ENCODE data around the gene ADGRF1. TPM values are rescaled to one million over a fixed set of nuclear protein-coding genes. Genes with fewer than 3 reads are reported as not detected.
"Not testable (repeated sequence)": the region's sequence is repeated elsewhere in the genome, so short reads cannot be mapped to it uniquely, and the experiment has no call there.

ADGRF1 gene
- total RNA-seq, 2 experiments from 2014 or later = not detected

- no peaks in the 10 kb centered on the region for H3K9me3 Mint-ChIP-seq
- H3K27ac Mint-ChIP-seq = no peak overlapping the region
- POLR2A ChIA-PET = no interaction called here
- H3K36me3 Mint-ChIP-seq = no peaks in the 10 kb centered on the region
- no peak for DNase-seq
- H3K4me3 Mint-ChIP-seq = no peak overlapping the region
- peaks cover 6% of the 10 kb centered on the region for H3K27me3 Mint-ChIP-seq
- ATAC-seq (ENCODE audit: low read depth) = no peak
- no peaks in the 10 kb centered on the region for H3K4me1 Mint-ChIP-seq
Measured at GRCh38 chr6:46997646-46998045, 44.5 kb downstream of the ADGRF1 start.

GRCh38 chr6:46996860-46997641 is 45.1 kb downstream of the ADGRF1 start:
- Mint-ChIP-seq H3K4me1 (no peaks in the 10 kb centered on the region), H3K4me3 (no peak overlapping the region), H3K36me3 (no peaks in the 10 kb centered on the region), H3K9me3 (no peaks in the 10 kb centered on the region), H3K27ac (no peak overlapping the region), H3K27me3 (peaks cover 6% of the 10 kb centered on the region)
- no peak for ATAC-seq (ENCODE audit: low read depth)
- POLR2A ChIA-PET = no interaction called here
- no peak for DNase-seq

- ATAC-seq (ENCODE audit: low read depth) = no peak
- Mint-ChIP-seq H3K27ac (no peak overlapping the region), H3K36me3 (no peaks in the 10 kb centered on the region), H3K27me3 (peaks cover 6% of the 10 kb centered on the region), H3K9me3 (no peaks in the 10 kb centered on the region), H3K4me1 (no peaks in the 10 kb centered on the region), H3K4me3 (no peak overlapping the region)
- POLR2A ChIA-PET = no interaction called here
- no peak for DNase-seq
Measured at GRCh38 chr6:46994933-46995332, 47.2 kb downstream of the ADGRF1 start.

GRCh38 chr6:46993846-46994245 is 48.3 kb downstream of the ADGRF1 start:
- Mint-ChIP-seq H3K36me3 (no peaks in the 10 kb centered on the region), H3K9me3 (no peaks in the 10 kb centered on the region), H3K4me1 (no peaks in the 10 kb centered on the region), H3K27me3 (peaks cover 4% of the 10 kb centered on the region), H3K4me3 (no peak overlapping the region), H3K27ac (no peak overlapping the region)
- DNase-seq (no peak), ATAC-seq (ENCODE audit: low read depth) (no peak)
- POLR2A ChIA-PET = no interaction called here

GRCh38 chr6:46992391-46992790 is 49.7 kb downstream of the ADGRF1 start:
- H3K27me3 Mint-ChIP-seq; H3K27ac Mint-ChIP-seq; DNase-seq; H3K36me3 Mint-ChIP-seq; H3K4me1 Mint-ChIP-seq; H3K9me3 Mint-ChIP-seq; POLR2A ChIA-PET; H3K4me3 Mint-ChIP-seq; ATAC-seq (ENCODE audit: low read depth): not testable (repeated sequence)

GRCh38 chr6:46990818-46991510 is 51.2 kb downstream of the ADGRF1 start:
- POLR2A ChIA-PET = not testable (repeated sequence)

GRCh38 chr6:46990031-46990644 is 52.0 kb downstream of the ADGRF1 start:
- H3K27ac Mint-ChIP-seq = no peak overlapping the region

More at GRCh38 chr6:46990818-46991510, 51.2 kb downstream of the ADGRF1 start:
- not testable (repeated sequence) for H3K27ac Mint-ChIP-seq; ATAC-seq (ENCODE audit: low read depth); H3K4me3 Mint-ChIP-seq; DNase-seq; H3K4me1 Mint-ChIP-seq; H3K9me3 Mint-ChIP-seq; H3K36me3 Mint-ChIP-seq; H3K27me3 Mint-ChIP-seq

GRCh38 chr6:46989398-46989797 is 52.7 kb downstream of the ADGRF1 start:
- Mint-ChIP-seq H3K9me3 (no peaks in the 10 kb centered on the region), H3K27ac (no peak overlapping the region), H3K4me1 (no peaks in the 10 kb centered on the region), H3K36me3 (no peaks in the 10 kb centered on the region), H3K27me3 (peaks cover 4% of the 10 kb centered on the region), H3K4me3 (no peak overlapping the region)
- DNase-seq = no peak
- POLR2A ChIA-PET = no interaction called here
- no peak for ATAC-seq (ENCODE audit: low read depth)

More at GRCh38 chr6:46990031-46990644, 52.0 kb downstream of the ADGRF1 start:
- POLR2A ChIA-PET = no interaction called here
- Mint-ChIP-seq H3K4me3 (no peak overlapping the region), H3K27me3 (peaks cover 7% of the 10 kb centered on the region), H3K4me1 (no peaks in the 10 kb centered on the region), H3K36me3 (no peaks in the 10 kb centered on the region), H3K9me3 (no peaks in the 10 kb centered on the region)
- no peak for DNase-seq
- ATAC-seq (ENCODE audit: low read depth) = no peak

GRCh38 chr6:46985943-46986342 is 56.2 kb downstream of the ADGRF1 start:
- DNase-seq (no peak), ATAC-seq (ENCODE audit: low read depth) (no peak)
- Mint-ChIP-seq H3K36me3 (no peaks in the 10 kb centered on the region), H3K27me3 (peaks cover 3% of the 10 kb centered on the region), H3K4me1 (no peaks in the 10 kb centered on the region), H3K4me3 (no peak overlapping the region), H3K9me3 (no peaks in the 10 kb centered on the region), H3K27ac (no peak overlapping the region)
- POLR2A ChIA-PET = no interaction called here

- DNase-seq (no peak), ATAC-seq (ENCODE audit: low read depth) (no peak)
- H3K36me3 Mint-ChIP-seq = no peaks in the 10 kb centered on the region
- H3K9me3 Mint-ChIP-seq = no peaks in the 10 kb centered on the region
- H3K4me3 Mint-ChIP-seq = no peak overlapping the region
- H3K27me3 Mint-ChIP-seq = peaks cover 6% of the 10 kb centered on the region
- POLR2A ChIA-PET = no interaction called here
- no peak overlapping the region for H3K27ac Mint-ChIP-seq
- no peaks in the 10 kb centered on the region for H3K4me1 Mint-ChIP-seq
Measured at GRCh38 chr6:46983007-46983411, 59.1 kb downstream of the ADGRF1 start.

GRCh38 chr6:46979206-46979605 is 62.9 kb downstream of the ADGRF1 start:
- POLR2A ChIA-PET = no interaction called here
- H3K27ac Mint-ChIP-seq = no peak overlapping the region
- no peak overlapping the region for H3K4me3 Mint-ChIP-seq
- DNase-seq = no peak
- no peak for ATAC-seq (ENCODE audit: low read depth)
- no peaks in the 10 kb centered on the region for H3K36me3 Mint-ChIP-seq
- H3K4me1 Mint-ChIP-seq = no peaks in the 10 kb centered on the region
- peaks cover 6% of the 10 kb centered on the region for H3K27me3 Mint-ChIP-seq
- no peaks in the 10 kb centered on the region for H3K9me3 Mint-ChIP-seq

- H3K4me1 Mint-ChIP-seq = no peaks in the 10 kb centered on the region
- H3K9me3 Mint-ChIP-seq = no peaks in the 10 kb centered on the region
- H3K27ac Mint-ChIP-seq = no peak overlapping the region
- DNase-seq (no peak), ATAC-seq (ENCODE audit: low read depth) (no peak)
- POLR2A ChIA-PET = no interaction called here
- peaks cover 19% of the 10 kb centered on the region for H3K27me3 Mint-ChIP-seq
- H3K36me3 Mint-ChIP-seq = no peaks in the 10 kb centered on the region
- H3K4me3 Mint-ChIP-seq = no peak overlapping the region
Measured at GRCh38 chr6:46974786-46975185, 67.3 kb downstream of the ADGRF1 start.

GRCh38 chr6:46973029-46973428 is 69.1 kb downstream of the ADGRF1 start:
- ATAC-seq (ENCODE audit: low read depth) (no peak), DNase-seq (no peak)
- no peaks in the 10 kb centered on the region for H3K36me3 Mint-ChIP-seq
- no peaks in the 10 kb centered on the region for H3K9me3 Mint-ChIP-seq
- H3K27ac Mint-ChIP-seq = no peak overlapping the region
- peaks cover 19% of the 10 kb centered on the region for H3K27me3 Mint-ChIP-seq
- POLR2A ChIA-PET = no interaction called here
- H3K4me3 Mint-ChIP-seq = no peak overlapping the region
- no peaks in the 10 kb centered on the region for H3K4me1 Mint-ChIP-seq

GRCh38 chr6:46972531-46972930 is 69.6 kb downstream of the ADGRF1 start:
- DNase-seq (no peak), ATAC-seq (ENCODE audit: low read depth) (no peak)
- Mint-ChIP-seq H3K27me3 (peaks cover 19% of the 10 kb centered on the region), H3K36me3 (no peaks in the 10 kb centered on the region), H3K4me1 (no peaks in the 10 kb centered on the region), H3K9me3 (no peaks in the 10 kb centered on the region), H3K27ac (no peak overlapping the region), H3K4me3 (no peak overlapping the region)
- POLR2A ChIA-PET = no interaction called here

Measured in activated naive CD8-positive, alpha-beta T cell treated with anti-CD3 and anti-CD28 coated beads, Interleukin-2, amount 10 ng/mL, durations not matched to agents 7 days and 5 days (primary cell).